ENCODE results near the gene HNRNPL. TPM values are rescaled to one million over a fixed set of nuclear protein-coding genes. Genes with fewer than 3 reads are reported as not detected.
"Not testable (repeated sequence)": the region's sequence is repeated elsewhere in the genome, so short reads cannot be mapped to it uniquely, and the experiment has no call there.

Gene HNRNPL
- total RNA-seq, 2 experiments from 2014 or later, result 509 to 553 TPM

DNA sequence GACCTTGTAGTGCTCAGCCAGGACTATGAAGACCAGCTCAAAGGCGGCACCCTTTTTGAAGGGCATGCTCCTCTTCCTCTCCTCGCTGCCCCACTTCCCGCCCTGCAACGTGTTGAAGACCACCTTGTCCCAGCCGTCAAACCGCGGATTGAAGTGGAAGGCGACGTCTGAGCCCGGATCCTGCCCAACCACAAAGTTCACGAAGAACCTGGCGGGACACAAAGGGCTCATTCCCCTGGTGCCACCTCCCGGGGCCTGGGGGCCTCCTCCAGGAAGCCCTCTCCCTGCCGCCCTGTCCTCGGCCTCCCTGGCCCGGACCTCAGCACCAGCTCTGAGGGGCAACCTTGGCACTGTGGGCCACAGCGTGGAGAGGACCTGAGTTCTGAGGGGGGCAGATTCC, 41.0 kb downstream of the HNRNPL start:
- peaks cover 7% of the 10 kb centered on the region for H3K4me1 Mint-ChIP-seq (ENCODE audit: low read depth)
- no peaks in the 10 kb centered on the region for H3K27me3 Mint-ChIP-seq (ENCODE audit: low read depth)
- H3K4me3 Mint-ChIP-seq, result no peak overlapping the region
- ChIA-PET CTCF (no interaction called here), POLR2A (no interaction called here)
- no peak for ATAC-seq
- peaks cover 2% of the 10 kb centered on the region for H3K36me3 Mint-ChIP-seq (ENCODE audit: low read depth)
- H3K9me3 Mint-ChIP-seq (ENCODE audit: insufficient read depth), result no peaks in the 10 kb centered on the region
- no peak for DNase-seq
- no peak overlapping the region for H3K27ac Mint-ChIP-seq

DNA sequence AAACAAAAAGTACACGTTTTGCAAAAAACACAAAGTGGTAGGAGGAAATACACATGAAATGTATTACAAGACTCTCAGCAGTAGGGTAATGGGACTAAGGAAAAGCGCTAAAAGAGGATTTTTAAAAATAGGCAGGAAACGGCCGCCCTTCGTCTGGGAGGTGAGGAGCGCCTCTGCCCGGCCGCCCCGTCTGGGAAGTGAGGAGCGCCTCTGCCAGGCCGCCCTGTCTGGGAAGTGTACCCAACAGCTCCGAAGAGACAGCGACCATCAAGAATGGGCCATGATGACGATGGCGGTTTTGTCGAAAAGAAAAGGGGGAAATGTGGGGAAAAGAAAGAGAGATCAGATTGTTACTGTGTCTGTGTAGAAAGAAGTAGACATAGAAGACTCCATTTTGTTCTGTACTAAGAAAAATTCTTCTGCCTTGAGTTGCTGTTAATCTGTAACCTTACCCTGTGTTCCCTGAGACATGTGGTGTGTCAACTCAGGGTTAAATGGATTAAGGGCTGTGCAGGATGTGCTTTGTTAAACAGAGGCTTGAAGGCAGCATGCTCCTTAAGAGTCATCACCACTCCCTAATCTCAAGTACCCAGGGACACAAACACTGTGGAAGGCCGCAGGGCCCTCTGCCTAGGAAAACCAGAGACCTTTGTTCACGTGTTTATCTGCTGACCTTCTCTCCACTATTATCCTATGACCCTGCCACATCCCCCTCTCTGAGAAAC, 42.2 kb downstream of the HNRNPL start:
- H3K4me3 Mint-ChIP-seq; DNase-seq; H3K27ac Mint-ChIP-seq; H3K4me1 Mint-ChIP-seq (ENCODE audit: low read depth); CTCF ChIA-PET; H3K27me3 Mint-ChIP-seq (ENCODE audit: low read depth); H3K9me3 Mint-ChIP-seq (ENCODE audit: insufficient read depth); POLR2A ChIA-PET; H3K36me3 Mint-ChIP-seq (ENCODE audit: low read depth); ATAC-seq: not testable (repeated sequence)

DNA sequence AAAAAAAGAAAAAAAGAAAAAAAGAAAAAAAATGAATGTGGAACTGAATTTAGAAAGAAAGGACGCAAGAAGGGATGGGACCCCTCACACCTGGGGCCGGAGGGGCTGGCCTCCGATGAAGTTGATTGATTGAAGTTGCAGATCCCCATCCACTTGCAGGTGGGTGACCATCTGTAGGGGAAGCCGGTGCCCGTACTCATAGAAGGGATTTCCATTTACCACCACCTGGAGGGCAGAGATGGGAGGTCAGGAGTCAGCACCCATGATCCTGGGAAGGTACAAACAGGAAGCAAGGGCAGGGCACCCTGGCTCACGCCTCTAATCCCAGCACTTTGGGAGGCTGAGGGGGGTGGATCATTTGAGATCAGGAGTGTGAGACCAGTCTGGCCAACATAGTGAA, 43.4 kb downstream of the HNRNPL start:
- Mint-ChIP-seq H3K27ac (no peak overlapping the region), H3K4me1 (ENCODE audit: low read depth) (peaks cover 7% of the 10 kb centered on the region), H3K36me3 (ENCODE audit: low read depth) (peaks cover 2% of the 10 kb centered on the region), H3K4me3 (no peak overlapping the region), H3K27me3 (ENCODE audit: low read depth) (no peaks in the 10 kb centered on the region), H3K9me3 (ENCODE audit: insufficient read depth) (no peaks in the 10 kb centered on the region)
- CTCF ChIA-PET, result no interaction called here
- POLR2A ChIA-PET, result no interaction called here
- ATAC-seq (no peak), DNase-seq (no peak)

DNA sequence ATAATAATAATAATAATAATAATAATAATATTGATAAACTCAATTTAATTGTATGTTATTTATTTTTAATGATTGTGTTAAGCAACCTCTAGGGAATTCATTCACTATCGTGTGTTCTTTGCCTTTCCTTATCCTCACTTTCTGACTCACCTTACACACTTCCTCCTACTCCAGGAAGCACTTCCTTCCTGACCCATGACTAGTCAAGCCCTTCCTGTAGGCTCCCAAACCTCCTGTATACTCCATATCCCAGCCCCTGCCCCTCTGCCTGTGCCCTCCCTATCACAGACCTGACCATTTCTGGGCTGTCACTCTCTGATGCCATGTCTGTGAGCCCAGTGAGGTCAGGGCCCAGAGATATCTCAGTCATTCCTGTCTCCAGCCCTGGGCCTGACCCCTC, 44.6 kb downstream of the HNRNPL start:
- Mint-ChIP-seq H3K36me3 (ENCODE audit: low read depth) (peaks cover 2% of the 10 kb centered on the region), H3K27ac (peak overlapping the region; percentile 71), H3K9me3 (ENCODE audit: insufficient read depth) (no peaks in the 10 kb centered on the region), H3K27me3 (ENCODE audit: low read depth) (no peaks in the 10 kb centered on the region), H3K4me3 (no peak overlapping the region), H3K4me1 (ENCODE audit: low read depth) (peaks cover 7% of the 10 kb centered on the region)
- CTCF ChIA-PET, result interaction anchor here (1.2 kb wide), 1 partner anchor 125 kb away, joined by 4 read pairs; the partner anchor contains the start of genes MRPS12 and SARS2
- POLR2A ChIA-PET, result no interaction called here
- ATAC-seq, result no peak
- no peak for DNase-seq

DNA sequence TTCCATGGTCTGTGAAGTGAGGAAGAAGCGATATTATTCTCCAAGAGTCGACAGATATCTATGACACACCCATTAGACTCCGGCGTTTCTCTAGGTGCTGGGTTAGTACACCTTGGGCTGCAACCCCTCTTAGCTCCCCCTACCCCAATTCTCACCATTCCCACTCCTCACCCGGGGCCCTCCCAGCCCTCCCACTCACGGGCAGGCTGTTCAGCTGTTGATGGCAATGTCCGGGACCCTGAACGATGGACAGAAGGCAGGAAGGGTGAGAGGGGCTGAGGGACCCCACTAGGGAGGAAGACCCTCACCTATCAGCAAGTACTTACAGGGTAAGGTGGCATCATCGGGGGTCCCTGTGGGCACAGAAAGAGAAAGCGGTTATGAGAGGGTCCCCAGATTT, 46.2 kb downstream of the HNRNPL start:
- no peak for ATAC-seq
- no peak overlapping the region for H3K27ac Mint-ChIP-seq
- no peaks in the 10 kb centered on the region for H3K9me3 Mint-ChIP-seq (ENCODE audit: insufficient read depth)
- H3K4me3 Mint-ChIP-seq, result no peak overlapping the region
- ChIA-PET POLR2A (no interaction called here), CTCF (interaction anchor here (1.5 kb wide), 1 partner anchor 34 kb away, joined by 3 read pairs; no protein-coding TSS in a partner anchor)
- H3K36me3 Mint-ChIP-seq (ENCODE audit: low read depth), result peaks cover 2% of the 10 kb centered on the region
- H3K4me1 Mint-ChIP-seq (ENCODE audit: low read depth), result peaks cover 7% of the 10 kb centered on the region
- DNase-seq, result no peak
- H3K27me3 Mint-ChIP-seq (ENCODE audit: low read depth), result no peaks in the 10 kb centered on the region

DNA sequence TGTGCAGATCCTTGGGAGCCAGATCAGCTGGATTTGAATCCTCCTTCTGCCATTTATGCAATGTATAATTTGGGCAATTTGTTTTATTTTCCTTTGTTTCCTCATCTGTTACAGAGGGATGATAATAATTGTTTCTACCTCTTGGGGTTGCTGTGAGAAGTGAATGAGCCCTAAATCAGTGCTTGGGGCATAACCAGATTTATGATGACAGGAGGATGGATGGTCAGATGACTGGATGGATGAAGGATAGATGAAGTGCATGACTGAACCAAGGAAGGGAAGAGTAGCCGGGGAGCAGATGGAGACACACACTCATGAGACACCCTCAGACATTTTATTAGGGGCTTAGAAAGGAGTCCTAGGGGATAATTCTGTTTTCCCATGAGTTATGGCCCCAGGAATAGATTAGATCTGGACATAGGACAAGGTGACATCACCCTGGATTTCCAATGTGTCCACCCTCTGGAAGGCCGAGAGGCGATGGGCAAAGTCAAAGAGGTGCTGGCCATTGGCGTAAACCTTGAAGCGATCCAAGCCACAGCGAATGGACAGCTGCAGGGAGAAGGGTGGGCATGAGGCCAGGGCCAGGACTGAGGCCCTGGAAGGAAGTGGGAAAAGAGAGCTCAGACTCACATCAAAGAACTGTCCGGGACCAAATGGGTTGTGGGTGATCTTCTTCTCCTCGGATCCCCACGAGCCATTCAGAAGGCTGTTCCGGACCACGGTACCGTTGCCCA, 48.3 kb downstream of the HNRNPL start:
- Mint-ChIP-seq H3K4me3 (no peak overlapping the region), H3K4me1 (ENCODE audit: low read depth) (peaks cover 7% of the 10 kb centered on the region), H3K27me3 (ENCODE audit: low read depth) (no peaks in the 10 kb centered on the region), H3K9me3 (ENCODE audit: insufficient read depth) (no peaks in the 10 kb centered on the region), H3K27ac (no peak overlapping the region), H3K36me3 (ENCODE audit: low read depth) (peaks cover 2% of the 10 kb centered on the region)
- ChIA-PET CTCF (no interaction called here), POLR2A (interaction anchor here (0.6 kb wide), 1 partner anchor 146 kb away, joined by 3 read pairs; no protein-coding TSS in a partner anchor)
- ATAC-seq (no peak), DNase-seq (no peak)

DNA sequence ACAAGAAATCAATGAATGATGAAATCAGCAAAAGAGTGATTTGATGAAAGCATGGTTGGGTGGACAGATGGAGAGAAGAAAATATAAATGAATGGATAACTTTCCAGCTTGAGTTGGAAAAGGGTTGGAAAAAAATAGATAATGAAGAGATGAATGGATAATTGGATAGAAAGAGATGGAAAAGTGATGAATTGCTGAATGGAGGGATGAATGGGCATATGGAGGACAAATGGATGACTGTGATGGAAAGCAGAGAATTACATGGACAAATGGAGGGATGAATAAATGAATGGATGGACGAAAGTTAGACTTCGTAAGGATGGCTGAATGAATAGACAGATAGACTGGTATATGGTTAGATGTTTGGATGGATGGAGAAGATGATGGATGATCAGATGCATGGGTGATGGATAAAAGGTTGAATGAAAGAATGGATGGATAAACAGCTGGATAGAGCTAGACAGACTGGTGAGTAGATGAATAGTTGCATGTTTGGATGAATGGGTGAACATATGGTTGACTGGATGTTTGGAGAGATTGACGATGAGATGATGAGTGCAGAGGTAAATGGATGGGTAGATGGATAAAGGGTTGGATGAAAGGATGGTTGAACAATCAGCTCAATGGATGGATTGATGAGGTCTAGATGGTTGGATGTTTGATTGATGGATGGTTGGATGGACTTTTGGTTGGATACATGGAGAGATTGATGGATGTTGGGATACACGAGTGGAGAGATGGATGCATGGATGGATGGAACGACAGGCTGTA, 49.0 kb downstream of the HNRNPL start:
- peaks cover 7% of the 10 kb centered on the region for H3K4me1 Mint-ChIP-seq (ENCODE audit: low read depth)

DNA sequence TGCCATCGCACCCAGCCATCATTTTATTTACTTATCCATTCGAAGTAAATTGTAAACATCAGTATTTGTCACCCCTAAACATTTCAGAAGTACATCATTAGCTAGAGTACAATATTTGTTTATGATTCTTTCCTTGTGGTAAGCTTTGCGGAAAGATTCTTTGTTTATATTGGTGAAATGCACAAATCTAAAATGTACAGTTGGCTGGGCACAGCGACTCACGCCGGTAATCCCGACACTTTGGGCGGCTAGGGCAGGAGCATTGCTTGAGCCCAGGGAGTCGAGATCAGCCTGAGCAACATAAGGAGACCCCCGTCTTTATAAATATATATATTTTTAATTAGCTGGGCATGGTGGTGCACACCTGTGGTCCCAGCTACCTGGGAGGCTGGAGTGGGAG, 50.7 kb downstream of the HNRNPL start:
- ChIA-PET CTCF (interaction anchor here (0.7 kb wide), 1 partner anchor 30 kb away, joined by 3 read pairs; no protein-coding TSS in a partner anchor), POLR2A (no interaction called here)
- H3K4me1 Mint-ChIP-seq (ENCODE audit: low read depth), result no peaks in the 10 kb centered on the region
- ATAC-seq (no peak), DNase-seq (no peak)
- no peaks in the 10 kb centered on the region for H3K36me3 Mint-ChIP-seq (ENCODE audit: low read depth)
- peaks cover 9% of the 10 kb centered on the region for H3K27me3 Mint-ChIP-seq (ENCODE audit: low read depth)
- H3K27ac Mint-ChIP-seq, result no peak overlapping the region
- H3K4me3 Mint-ChIP-seq, result no peak overlapping the region
- H3K9me3 Mint-ChIP-seq (ENCODE audit: insufficient read depth), result no peaks in the 10 kb centered on the region

More for the DNA sequence above, 49.0 kb downstream of the HNRNPL start:
- POLR2A ChIA-PET, result interaction anchor here (0.6 kb wide), 1 partner anchor 146 kb away, joined by 3 read pairs; no protein-coding TSS in a partner anchor
- ATAC-seq (no peak), DNase-seq (no peak)
- H3K9me3 Mint-ChIP-seq (ENCODE audit: insufficient read depth), result no peaks in the 10 kb centered on the region
- CTCF ChIA-PET, result no interaction called here
- H3K36me3 Mint-ChIP-seq (ENCODE audit: low read depth), result peaks cover 2% of the 10 kb centered on the region
- H3K4me3 Mint-ChIP-seq, result no peak overlapping the region
- H3K27me3 Mint-ChIP-seq (ENCODE audit: low read depth), result no peaks in the 10 kb centered on the region
- no peak overlapping the region for H3K27ac Mint-ChIP-seq

DNA sequence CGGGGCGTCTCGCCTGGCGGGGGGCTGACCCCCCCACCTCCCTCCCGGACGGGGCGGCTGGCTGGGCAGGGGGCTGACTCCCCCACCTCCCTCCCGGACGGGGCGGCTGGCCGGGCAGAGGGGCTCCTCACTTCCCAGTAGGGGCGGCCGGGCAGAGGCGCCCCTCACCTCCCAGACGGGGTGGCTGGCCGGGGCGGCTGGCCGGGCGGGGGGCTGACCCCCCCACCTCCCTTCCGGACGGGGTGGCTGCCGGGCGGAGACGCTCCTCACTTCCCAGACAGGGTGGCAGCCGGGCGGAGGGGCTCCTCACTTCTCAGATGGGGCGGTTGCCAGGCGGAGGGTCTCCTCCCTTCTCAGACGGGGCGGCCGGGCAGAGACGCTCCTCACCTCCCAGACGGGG, 52.0 kb downstream of the HNRNPL start:
- H3K4me3 Mint-ChIP-seq; H3K9me3 Mint-ChIP-seq (ENCODE audit: insufficient read depth); H3K36me3 Mint-ChIP-seq (ENCODE audit: low read depth); DNase-seq; POLR2A ChIA-PET; ATAC-seq; H3K27ac Mint-ChIP-seq; H3K4me1 Mint-ChIP-seq (ENCODE audit: low read depth); CTCF ChIA-PET: not testable (repeated sequence)
- H3K27me3 Mint-ChIP-seq (ENCODE audit: low read depth), result peaks cover 14% of the 10 kb centered on the region

DNA sequence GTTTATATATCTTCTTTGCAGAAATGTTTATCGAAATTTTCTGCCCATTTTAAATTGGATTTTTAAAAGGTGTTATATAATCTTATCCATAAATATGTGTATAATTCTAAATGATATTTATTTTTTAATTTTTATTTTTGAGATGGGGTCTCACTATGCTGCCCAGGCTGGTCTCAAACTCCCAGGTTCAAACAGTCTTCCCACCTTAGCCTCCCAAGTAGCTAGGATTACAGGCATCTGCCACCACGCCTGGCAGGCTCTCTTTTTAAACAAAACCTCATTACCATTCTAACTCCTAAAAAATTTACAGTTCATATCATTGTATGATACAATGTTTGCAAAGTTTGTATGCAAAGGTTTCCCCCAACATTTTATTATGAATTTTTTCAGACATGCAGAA, 53.6 kb downstream of the HNRNPL start:
- Mint-ChIP-seq H3K27ac (no peak overlapping the region), H3K9me3 (ENCODE audit: insufficient read depth) (no peaks in the 10 kb centered on the region), H3K4me3 (no peak overlapping the region), H3K36me3 (ENCODE audit: low read depth) (no peaks in the 10 kb centered on the region), H3K4me1 (ENCODE audit: low read depth) (peaks cover 8% of the 10 kb centered on the region), H3K27me3 (ENCODE audit: low read depth) (peaks cover 14% of the 10 kb centered on the region)
- ChIA-PET POLR2A (no interaction called here), CTCF (no interaction called here)
- ATAC-seq, result no peak
- DNase-seq, result no peak

DNA sequence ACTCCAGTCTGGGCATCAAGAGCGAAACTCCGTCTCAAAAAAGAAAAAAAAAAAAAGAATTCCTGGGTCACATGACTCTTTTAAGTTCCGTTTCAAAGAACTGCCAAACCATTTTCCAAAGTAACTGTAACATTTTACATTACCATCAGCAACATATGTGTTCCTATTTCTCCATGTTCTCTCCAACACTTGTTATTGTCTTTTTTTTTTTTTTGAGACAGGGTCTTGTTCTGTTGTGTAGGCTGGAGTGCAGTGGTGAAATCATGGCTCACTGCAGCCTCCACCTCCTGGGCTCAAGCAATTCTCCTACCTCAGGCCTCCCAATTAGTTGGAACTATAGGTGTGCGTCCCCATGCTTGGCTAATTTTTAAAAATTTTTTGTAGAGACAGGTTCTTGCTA, 54.2 kb downstream of the HNRNPL start:
- H3K27ac Mint-ChIP-seq, result no peak overlapping the region
- POLR2A ChIA-PET, result no interaction called here
- peaks cover 8% of the 10 kb centered on the region for H3K4me1 Mint-ChIP-seq (ENCODE audit: low read depth)
- peaks cover 14% of the 10 kb centered on the region for H3K27me3 Mint-ChIP-seq (ENCODE audit: low read depth)
- no peak for ATAC-seq
- no peak overlapping the region for H3K4me3 Mint-ChIP-seq
- DNase-seq, result no peak
- no peaks in the 10 kb centered on the region for H3K36me3 Mint-ChIP-seq (ENCODE audit: low read depth)
- H3K9me3 Mint-ChIP-seq (ENCODE audit: insufficient read depth), result no peaks in the 10 kb centered on the region
- CTCF ChIA-PET, result no interaction called here

DNA sequence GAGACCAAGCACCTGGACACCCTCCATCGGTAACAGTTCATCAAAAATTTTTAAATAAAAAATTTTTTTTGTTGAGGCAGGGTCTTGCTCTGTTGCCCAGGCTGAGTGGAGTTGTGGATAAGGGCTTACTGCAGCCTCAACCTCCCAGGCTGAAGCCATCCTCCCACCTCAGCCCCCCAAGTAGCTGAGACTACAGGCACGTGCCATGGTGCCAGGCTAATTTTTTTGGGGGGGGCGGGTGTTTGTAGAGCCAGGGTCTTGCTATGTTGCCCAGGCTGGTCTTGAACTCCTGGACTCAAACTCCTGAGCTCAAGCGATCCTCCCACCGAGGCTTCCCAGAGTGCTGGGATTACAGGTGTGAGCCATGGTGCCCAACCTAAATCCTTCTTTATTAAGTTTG, 56.1 kb downstream of the HNRNPL start:
- H3K36me3 Mint-ChIP-seq (ENCODE audit: low read depth), result no peaks in the 10 kb centered on the region
- ATAC-seq, result no peak

More for the DNA sequence above, 56.1 kb downstream of the HNRNPL start:
- DNase-seq, result no peak
- Mint-ChIP-seq H3K9me3 (ENCODE audit: insufficient read depth) (no peaks in the 10 kb centered on the region), H3K27me3 (ENCODE audit: low read depth) (peaks cover 14% of the 10 kb centered on the region), H3K4me3 (no peak overlapping the region), H3K4me1 (ENCODE audit: low read depth) (peaks cover 8% of the 10 kb centered on the region), H3K27ac (no peak overlapping the region)
- ChIA-PET CTCF (interaction anchor here (1.4 kb wide), 1 partner anchor 24 kb away, joined by 8 read pairs; no protein-coding TSS in a partner anchor), POLR2A (no interaction called here)
